Measurements from ENCODE around the gene ZBTB6.

The ZBTB6 gene

GRCh38 chr9:122912964-122913673 is at the start of gene ZBTB6:
Gene ZBTB6, minus strand, starts transcription at chr9:122913323. Its CDS starts 1,251 bp downstream, at chr9:122912072.
- peak; percentile 75 for DNase-seq

- DNase-seq, result no peak
These were observed 48.0 kb upstream of the ZBTB6 start for GRCh38 chr9:122961139-122961538.

- DNase-seq, result no peak
These were observed 42.8 kb upstream of the ZBTB6 start for GRCh38 chr9:122955961-122956360.

- DNase-seq, result no peak
These were observed 41.1 kb upstream of the ZBTB6 start for GRCh38 chr9:122954253-122954691.

- DNase-seq, result no peak
These were observed 37.9 kb upstream of the ZBTB6 start for GRCh38 chr9:122951056-122951455.

GRCh38 chr9:122950263-122950662 is 37.1 kb upstream of the ZBTB6 start:
- no peak for DNase-seq

GRCh38 chr9:122949696-122950095 is 36.6 kb upstream of the ZBTB6 start:
- no peak for DNase-seq

GRCh38 chr9:122948313-122948712 is 35.2 kb upstream of the ZBTB6 start:
- no peak for DNase-seq

- no peak for DNase-seq
These were observed 33.4 kb upstream of the ZBTB6 start for GRCh38 chr9:122946461-122947005.

- no peak for DNase-seq
These were observed 32.1 kb upstream of the ZBTB6 start for GRCh38 chr9:122944960-122945888.

GRCh38 chr9:122941582-122942234 is 28.6 kb upstream of the ZBTB6 start:
- peak; percentile 6 for DNase-seq

GRCh38 chr9:122940749-122941581 is 27.8 kb upstream of the ZBTB6 start, which contains the start of gene RABGAP1:
Gene RABGAP1, plus strand, starts transcription at chr9:122941020. Its CDS starts 16,040 bp downstream, at chr9:122957060.
- DNase-seq, result peak; percentile 98

- DNase-seq, result no peak
These were observed 27.3 kb upstream of the ZBTB6 start for GRCh38 chr9:122940454-122940748.

GRCh38 chr9:122939601-122940000 is 26.5 kb upstream of the ZBTB6 start:
- DNase-seq, result no peak

- DNase-seq, result no peak
These were observed 23.8 kb upstream of the ZBTB6 start for GRCh38 chr9:122936883-122937282.

GRCh38 chr9:122936464-122936863 is 23.3 kb upstream of the ZBTB6 start:
- DNase-seq, result no peak

GRCh38 chr9:122931226-122932121 is 18.4 kb upstream of the ZBTB6 start, which contains the start of gene ZBTB26:
Gene ZBTB26, minus strand, starts transcription at chr9:122931512. Its CDS starts 11,578 bp downstream, at chr9:122919934.
- DNase-seq, result peak; percentile 93

GRCh38 chr9:122930541-122931225 is 17.6 kb upstream of the ZBTB6 start:
- no peak for DNase-seq

- DNase-seq, result no peak
These were observed 16.8 kb upstream of the ZBTB6 start for GRCh38 chr9:122929796-122930354.

GRCh38 chr9:122923947-122924346 is 10.8 kb upstream of the ZBTB6 start:
- no peak for DNase-seq

Data from CD4-positive, alpha-beta T cell treated with Interleukin-12 subunit alpha and Interleukin-12 subunit beta, for 1 hour (primary cell).